Cardiac fibroblast (primary cell): ENCODE results near the gene FGF7.

Source experiments
- DNase-seq, 2 donors: peaks; one replicate each; pipeline versions ENCODE4 v3.0.0 to v3.0.0-alpha.2; 2010; ENCODE audit warnings: low read depth in 2 of 2
- H3K4me3 ChIP-seq, 2 donors: replicated peaks in 1 of 2; 1 replicate in 1 of 2; 2 replicates in 1 of 2; pipeline ENCODE4 v1.5.1; 2011; ENCODE audit warnings: low read depth in 2 of 2, low read length in 2 of 2, mild to moderate bottlenecking in 2 of 2, moderate library complexity in 1 of 2
- TF ChIP-seq, protein P1 (sequence below): IDR thresholded peaks from one replicate; pipeline ENCODE4 v1.5.1; 2011; ENCODE audit warnings: low read depth, mild to moderate bottlenecking, low read length, inconsistent platforms

Gene FGF7

DNA sequence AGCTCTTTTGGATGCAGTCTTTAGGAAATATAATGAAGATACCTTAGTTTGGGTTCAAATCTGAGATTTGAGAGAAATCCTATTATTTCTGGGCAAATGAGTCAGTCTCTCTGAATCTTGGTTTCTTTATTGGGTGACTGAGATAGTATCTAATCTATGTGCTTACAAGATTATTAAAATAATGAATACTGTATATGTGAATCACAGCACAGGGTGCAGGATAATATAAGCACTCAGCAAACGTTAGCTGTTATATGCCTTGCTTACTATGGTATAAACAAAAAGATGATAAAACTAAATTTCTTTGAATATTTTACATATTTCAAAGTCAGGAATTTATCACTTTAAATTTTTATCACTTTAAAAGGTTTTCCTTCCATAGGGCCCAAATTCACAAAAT lies 29.6 kb downstream of the FGF7 start:
- H3K4me3 ChIP-seq = no peak overlapping the region
- DNase-seq = no peak
- TF ChIP-seq, protein P1, sequence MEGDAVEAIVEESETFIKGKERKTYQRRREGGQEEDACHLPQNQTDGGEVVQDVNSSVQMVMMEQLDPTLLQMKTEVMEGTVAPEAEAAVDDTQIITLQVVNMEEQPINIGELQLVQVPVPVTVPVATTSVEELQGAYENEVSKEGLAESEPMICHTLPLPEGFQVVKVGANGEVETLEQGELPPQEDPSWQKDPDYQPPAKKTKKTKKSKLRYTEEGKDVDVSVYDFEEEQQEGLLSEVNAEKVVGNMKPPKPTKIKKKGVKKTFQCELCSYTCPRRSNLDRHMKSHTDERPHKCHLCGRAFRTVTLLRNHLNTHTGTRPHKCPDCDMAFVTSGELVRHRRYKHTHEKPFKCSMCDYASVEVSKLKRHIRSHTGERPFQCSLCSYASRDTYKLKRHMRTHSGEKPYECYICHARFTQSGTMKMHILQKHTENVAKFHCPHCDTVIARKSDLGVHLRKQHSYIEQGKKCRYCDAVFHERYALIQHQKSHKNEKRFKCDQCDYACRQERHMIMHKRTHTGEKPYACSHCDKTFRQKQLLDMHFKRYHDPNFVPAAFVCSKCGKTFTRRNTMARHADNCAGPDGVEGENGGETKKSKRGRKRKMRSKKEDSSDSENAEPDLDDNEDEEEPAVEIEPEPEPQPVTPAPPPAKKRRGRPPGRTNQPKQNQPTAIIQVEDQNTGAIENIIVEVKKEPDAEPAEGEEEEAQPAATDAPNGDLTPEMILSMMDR = no peak

DNA sequence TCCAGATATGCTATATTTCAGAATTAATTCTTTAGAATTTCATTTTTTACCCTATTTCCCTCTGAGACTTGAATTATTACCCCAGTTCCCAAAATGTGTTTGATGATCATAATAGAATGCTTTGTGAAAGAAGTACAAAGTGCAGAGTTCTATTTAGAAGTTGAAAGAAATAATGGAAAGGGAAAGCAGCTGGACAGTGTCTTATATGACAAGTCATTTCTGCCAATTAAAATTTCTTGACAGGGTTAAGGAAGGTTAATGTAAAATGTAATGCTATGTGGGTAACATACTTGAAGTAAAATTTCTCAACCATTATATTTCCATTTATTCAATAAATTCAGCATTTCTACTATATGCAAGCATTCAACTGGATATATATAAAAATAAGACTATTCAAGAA lies 33.1 kb downstream of the FGF7 start:
- H3K4me3 ChIP-seq = no peak overlapping the region
- TF ChIP-seq, protein P1 = no peak
- no peak for DNase-seq

DNA sequence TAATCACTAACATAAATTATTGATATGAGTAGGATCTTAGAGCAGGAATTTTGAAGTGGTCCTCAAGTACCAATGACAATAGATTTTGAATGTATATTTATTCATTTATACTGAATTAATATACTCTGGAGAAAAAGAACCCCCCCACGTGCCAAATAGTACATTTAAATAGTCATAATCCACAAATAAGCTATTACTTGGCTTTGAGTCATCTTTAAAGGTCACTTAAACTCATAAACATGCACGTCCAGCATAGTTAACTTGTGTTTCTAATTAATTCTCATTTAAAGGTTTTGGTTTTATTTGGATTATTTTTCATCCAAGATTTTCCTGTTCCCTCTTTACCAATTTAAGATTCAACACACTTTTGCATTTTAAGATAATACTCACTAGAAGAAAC lies 35.1 kb downstream of the FGF7 start:
- TF ChIP-seq, protein P1 = no peak
- peak in 1 of 2 donors; percentile 48 for DNase-seq
- H3K4me3 ChIP-seq = no peak overlapping the region

DNA sequence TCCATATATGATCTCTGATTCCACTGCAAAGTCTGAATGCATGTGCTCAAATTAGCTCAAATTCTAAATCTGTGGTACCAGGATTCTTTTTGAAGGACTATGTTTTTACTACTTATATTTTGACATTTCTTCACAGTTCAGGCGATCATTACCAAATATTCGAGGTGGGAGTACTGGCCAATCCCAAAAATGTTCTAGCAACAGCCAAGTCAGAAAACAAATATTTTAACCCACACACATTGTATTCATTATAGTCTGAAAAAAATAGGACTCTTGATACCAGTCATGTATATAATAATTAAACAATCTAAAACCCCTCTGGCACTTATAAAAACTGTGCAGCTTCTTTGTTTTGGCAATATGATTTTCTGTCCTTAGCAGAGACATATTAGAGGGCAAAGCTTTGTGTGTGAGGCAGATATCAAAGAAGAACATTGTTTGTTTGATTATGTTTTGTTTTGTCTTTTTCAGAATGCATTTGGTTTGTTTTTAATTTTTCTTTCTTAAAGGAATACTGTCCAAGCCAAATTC lies 37.4 kb downstream of the FGF7 start:
- peak in 1 of 2 donors; percentile 31 for DNase-seq
- TF ChIP-seq, protein P1 = no peak
- no peak overlapping the region for H3K4me3 ChIP-seq

DNA sequence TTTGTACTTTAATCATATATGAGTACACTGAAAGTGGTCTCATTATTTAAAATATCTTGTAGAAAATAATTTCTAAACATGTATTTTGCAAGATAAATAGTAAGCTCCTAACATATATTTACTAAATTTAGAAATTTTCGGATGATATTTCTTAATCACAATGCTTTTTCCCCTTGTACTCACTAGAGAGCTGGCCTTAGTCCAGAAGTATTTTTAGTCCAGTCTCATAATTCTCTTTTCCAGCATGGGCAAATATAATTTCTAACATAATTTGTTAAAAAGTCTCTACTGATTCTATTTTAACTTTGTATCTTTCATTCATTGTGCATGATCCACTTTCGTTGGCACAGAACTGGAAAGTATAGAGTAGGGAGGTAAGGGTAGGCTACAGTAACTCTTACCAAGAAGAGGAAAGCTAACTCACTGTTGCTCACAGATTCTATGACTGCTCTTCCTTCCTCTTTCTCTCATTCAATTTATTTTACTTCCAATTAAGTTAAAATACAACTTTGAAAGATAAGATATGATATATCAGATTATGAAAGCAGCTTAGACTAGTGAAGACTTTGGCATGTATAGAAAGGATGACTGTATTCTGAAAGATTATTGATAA lies 39.3 kb downstream of the FGF7 start:
- TF ChIP-seq, protein P1 = no peak
- DNase-seq = peak; percentile 33 to 41
- no peak overlapping the region for H3K4me3 ChIP-seq

DNA sequence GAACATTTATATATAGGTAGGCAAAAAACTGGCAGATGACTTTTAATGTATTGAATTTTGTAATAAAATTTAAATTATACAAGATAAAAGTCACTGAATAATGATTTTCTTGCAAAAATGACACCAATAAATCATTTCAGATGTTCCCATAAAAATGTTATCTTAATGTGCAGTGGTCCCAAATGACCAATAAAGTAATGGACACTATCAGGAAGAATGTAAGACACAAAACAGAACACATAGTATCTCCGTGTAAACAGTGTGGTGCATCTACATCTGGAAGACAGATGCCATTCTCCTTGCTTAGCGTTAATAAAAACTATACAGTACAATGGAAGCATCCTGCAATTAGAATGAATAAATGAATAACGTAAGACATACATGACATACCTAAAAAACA lies 41.5 kb downstream of the FGF7 start:
- TF ChIP-seq, protein P1 = no peak
- no peak overlapping the region for H3K4me3 ChIP-seq
- DNase-seq = no peak

DNA sequence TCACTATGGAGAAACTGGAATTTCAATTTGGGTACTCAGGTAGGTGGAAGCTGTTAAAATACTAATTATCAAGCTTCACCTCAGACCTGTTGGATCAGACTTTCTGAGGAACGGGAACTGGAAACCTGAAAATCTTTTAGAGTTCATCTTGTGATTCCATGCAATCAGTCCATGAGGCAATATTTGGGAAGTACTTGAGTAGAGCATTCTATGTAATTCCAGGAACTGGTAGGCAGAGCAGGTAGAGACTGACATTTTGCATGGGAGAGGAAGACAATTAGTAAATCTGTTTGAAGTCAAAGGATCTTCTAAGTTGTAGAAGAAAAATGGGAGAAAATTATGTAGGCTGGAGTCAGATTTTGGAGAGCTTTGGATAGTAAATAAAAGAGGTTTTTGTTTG lies 43.1 kb downstream of the FGF7 start:
- DNase-seq = no peak
- TF ChIP-seq, protein P1 = no peak
- H3K4me3 ChIP-seq = no peak overlapping the region
